SHP77 (cell line): ENCODE measurements around the gene GAS7.

Experiments used
- DNase-seq, 2 experiments: peaks; one replicate each; lab custom pipeline; 2025; lab: John Stamatoyannopoulos, UW

Gene GAS7

DNA sequence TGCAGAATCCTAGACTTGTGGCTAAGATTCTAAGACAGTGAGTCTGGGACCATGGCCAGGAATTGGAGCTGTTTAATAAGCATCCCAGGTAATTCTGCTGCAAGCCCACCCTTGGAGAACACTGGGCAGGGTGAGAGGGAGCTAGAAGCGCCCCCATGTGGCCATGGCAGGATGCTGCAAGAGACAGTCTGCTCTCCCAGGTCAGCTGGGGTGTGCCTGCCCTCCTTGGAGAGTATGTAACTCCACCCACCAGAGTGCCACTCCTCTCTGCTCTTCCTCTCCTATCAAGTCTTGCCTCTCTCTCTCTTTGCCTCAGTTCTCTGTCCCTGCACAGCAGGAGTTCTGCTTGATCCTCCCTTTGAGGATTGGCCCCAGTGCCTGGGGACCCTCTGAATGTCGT lies 308.3 kb downstream of the GAS7 start:
- DNase-seq, result no peak

DNA sequence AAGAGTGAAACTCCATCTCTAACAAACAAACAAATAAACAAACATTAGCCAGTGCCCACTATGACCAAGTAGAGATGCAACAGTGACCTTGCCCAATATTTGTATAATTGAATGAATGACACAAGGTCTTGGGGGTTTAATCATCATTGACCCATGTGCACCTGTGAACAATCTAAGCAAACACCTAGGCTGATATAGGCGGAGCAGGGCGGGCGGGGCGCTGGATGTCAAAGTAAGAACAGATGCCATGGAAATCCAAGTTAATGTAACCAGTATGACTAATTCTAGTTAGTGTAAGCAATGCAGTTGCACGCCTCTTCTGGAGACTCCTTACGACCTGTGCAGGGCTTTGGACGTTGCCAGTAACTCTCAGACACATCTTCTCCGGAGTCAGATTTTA lies 310.9 kb downstream of the GAS7 start:
- no peak for DNase-seq

DNA sequence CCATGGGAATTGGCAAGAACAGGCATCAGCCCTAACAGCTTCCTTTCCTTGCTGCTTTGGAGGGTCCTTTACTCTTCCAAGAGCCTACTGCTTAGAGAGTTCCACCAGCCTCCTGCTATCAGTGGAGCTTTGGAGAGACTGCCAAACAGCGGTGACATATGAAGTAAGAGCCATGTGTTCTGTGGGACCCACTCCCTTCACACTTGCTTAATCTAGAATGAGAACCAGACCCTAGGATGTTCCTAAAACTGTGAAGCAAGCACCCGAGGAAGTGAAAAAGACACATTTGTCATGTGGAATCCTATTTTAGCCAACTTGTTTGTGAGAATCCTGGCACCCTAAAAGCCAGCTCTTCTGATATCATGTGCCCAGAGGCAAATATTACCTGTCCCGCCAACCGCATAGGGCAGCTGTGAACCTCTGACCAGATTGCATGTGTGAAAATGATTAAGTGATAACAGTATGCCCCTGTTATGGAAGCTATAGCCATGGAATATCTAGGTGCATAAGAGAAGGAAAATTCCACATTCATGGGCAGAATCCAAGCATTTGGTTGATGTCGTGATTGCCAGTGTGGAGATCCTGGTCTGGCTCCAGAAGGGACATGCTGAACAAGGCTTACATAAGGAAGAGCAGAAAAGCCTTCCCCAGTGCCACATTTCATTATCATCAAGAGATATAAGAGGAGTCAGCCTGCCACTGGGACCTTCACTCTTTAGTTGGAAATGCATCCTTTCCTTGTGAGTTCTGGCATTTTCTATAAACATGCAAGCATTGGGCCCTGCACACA lies 312.1 kb downstream of the GAS7 start:
- DNase-seq, result no peak

DNA sequence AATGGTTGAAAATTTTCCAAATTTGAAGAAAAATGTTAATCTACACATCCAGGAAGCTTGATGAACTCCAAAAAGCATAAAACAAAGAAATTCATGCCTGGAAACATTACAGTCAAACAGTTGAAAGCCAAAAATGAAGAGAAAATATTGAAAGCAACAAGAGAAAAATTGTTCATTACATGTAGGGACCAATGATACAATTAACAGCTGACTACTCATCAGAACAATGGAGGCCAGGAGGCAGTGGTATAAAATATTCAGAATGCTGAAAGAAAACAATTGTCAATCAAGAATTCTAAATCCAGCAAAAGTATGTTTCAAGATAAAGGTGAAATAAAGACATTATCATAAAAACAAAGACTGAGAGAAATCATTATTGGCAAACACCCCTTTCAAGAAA lies 315.0 kb downstream of the GAS7 start:
- DNase-seq, result no peak

DNA sequence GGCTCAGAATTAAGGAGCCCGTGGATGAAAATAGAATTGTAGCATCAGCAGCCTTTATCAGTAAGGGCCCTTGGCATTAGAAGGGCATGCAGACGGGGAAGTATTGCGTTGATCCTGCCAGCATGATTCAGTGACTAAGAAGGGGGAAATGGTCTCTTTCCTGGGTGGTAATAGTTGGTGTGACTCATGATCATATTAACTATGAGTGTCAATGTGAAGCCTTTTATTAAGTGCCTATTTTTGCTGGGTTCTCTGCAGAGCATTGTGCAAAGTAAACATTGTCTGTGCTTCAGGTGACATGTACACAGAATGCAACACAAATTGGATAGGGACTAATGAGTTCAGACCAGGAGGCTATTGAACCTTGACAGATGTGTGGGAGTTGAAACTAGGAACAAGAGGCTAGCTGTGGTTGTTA lies 317.8 kb downstream of the GAS7 start:
- no peak for DNase-seq

DNA sequence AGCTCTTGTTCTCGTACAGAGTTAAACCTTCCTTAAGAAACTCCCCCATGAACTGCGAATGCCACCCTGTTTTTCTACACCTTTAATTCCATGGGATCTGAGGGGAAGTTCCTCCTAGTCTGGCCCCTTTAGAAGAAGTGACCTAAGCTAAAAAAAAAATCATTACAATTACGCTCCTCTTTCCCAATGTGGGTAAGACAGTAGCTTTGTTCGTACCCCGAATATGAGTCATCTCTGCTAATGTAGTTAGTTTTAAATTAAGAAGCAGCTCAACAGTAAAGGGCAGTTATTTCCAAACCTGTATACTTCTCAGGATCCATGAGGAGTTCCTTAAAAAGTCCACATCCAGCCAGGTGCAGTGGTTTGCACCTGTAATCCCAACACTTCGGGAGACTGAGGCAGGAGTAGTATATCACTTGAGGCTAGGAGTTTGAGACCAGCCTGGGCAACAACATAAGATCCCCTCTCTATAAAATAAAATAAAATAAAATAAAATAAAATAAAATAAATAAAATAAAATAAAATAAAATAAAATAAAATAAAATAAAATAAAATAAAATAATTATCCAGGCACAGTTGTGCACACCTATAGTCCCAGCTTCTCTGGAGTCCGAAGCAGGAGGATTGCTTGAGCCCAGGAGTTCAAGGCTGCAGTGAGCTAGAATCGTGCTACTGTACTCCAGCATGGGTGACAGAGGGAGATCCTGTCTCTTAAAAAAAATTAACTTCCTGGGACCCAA lies 319.4 kb downstream of the GAS7 start:
- DNase-seq, result no peak

DNA sequence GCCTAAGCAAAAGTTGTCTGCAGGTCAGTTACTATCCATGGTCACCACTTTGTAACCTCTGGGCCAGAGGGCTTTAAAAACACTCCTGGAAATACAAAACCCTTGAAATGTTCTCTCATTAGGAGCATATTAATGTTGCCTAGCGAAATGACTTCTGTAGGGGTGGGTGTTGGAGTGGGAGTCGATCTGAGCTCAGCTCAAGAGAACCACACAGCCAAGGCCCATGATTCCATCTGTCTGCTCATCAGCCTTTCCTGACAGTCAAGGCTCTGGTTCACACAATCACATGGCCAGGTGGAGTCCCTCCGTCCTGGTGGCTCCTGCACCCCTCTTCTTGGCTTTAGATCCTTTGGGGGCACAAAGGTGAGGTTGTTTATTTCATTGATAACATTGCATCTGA lies 320.1 kb downstream of the GAS7 start:
- no peak for DNase-seq

DNA sequence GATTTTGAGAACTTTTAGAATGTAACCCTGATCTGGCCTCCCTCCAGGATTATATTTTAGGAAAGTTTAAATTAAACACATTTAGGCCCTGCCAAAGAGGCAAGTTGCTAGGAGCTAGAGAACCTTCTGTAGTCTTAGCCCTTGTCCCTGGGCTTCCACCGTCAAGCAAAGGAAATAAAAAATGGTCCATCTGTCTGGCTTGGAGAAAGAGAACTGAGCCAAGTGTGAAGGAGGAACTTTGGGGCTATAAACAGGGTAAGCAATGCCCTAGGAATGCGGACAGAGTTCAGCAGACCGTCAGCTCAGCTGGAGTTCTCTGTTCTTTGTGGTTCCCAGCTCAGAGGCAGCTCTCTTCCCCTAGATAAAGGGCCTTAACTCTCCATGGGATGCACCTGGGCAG lies 323.0 kb downstream of the GAS7 start:
- no peak for DNase-seq

DNA sequence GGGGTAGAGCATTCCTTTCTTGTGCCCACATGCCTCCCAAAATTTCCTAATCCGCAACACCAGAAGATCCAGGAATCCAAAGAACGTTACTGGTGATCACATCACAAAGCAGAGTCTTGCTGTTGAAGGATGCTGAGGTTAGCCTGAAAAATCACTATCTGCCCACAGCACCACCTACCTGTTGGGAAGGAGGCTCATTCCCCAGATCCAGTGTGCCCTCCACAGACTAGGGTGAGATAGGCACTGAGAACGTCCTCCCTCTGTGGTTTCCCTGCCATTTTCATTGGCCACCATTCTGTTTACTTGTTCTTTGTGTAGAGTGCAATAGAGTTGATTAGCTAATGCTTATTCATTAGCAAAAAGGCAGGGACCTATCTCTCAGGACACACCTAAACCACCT lies 323.7 kb downstream of the GAS7 start:
- no peak for DNase-seq

DNA sequence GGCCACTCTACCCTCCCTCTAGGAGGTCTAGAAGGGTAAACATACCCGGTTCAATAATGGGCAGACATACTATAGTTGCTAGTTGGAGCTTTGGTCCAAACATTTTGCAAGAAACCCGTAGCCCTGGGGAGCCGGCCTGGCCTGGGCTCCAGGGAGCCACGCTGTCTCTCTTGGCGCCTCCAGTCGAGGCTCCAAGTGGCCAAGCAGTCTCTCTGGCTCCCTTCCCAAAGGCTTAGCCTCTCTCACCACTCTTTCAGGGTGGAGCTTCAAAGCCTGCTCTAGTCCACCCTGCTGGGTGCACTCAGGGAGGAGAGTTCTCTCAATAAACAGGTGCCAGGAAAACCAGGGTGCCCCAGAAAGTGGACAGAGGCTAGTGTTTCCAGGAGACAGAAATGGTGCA lies 325.6 kb downstream of the GAS7 start:
- DNase-seq, result no peak

DNA sequence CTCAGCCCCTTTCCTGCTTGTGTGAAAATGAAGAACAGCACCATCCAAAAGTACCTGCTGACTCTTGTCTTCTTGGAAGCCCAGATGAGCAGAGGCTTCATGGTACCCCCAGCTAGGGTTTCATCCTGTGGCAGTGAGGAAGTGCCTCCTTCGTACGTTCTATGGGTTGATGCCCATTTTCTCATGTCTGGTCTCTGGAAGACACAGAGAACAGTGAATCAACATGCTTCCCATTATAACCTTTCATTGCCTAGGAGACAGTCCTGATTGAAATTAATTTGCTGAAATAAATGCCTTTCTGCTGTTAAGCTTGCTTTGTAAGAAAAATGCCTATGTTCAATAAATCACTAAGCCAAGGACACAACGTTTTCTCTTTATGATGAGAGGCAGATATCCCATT lies 329.9 kb downstream of the GAS7 start:
- DNase-seq, result no peak

DNA sequence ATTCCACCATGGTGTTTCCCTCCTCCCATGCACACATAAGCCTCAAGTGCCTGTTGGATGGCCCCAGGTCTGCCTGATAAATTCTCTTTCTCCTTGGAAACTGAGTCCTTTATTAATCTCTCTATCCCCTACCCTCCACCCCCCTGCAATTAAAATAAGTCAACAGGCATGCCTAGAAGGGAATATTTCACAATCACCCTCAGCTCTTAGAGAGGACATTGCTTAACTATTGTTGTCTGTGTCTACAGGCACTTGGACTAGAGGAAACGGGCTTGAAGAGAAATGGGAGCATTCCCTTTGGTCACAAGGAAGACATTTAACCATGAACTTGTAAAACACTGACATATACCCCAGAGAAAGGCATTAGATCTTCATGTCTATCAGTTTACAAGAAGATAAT lies 332.8 kb downstream of the GAS7 start:
- no peak for DNase-seq

DNA sequence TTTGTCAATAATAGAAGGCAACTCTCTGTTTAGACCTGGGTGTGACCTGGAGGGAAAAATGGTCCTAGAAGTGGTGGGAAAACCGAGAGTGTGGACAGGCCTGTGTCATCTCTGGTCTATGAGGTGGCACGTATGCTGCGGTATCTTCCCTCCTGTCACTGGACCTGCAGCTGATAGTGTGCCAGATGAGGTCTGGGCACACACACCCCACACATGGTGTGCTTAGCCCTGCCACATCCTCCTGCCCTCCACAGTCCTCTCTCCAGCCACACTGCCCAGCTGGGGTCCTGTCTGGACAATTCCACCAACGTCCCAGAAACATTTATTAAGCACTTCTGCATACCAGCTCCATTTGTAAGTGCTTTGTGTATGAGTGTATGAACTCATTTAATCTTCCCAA lies 335.5 kb downstream of the GAS7 start:
- no peak for DNase-seq

DNA sequence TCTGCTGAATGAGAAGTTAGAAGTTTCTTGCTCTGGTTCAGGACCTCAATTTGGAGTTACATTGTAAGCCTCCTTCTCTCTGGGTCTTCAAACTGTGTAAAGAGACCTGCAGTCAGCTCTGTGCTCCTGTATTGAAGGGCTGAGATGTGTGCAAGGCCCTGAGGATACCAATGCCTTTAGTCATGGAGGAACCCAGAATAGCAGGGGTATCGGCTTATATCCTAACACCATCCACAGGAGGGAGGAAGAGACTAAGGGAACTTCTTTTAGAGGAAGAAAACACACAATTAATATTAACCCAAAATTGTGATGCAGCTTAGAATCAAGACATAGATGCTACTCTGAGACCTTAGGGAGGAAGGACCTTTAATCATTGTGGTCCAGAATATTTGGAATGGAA lies 336.2 kb downstream of the GAS7 start:
- DNase-seq, result no peak

DNA sequence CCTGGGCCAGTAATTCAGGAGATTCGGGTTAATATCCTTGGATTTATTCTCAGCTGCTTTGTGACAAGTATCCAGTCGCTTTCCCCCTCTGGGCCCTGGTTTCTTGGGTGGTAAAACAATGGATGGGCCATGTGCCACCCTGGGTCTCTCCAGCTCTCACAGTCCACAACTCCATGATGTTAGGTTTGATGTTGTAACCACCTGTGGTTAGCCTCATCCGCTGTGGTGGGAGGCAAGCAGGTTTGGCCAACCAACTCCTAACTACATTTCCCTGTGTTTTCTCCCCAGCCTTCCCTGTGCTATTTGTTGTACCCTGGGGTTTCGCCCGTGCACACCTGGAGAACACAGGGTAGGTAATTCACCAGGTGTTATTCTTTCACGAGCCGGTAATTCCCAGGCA lies 337.6 kb downstream of the GAS7 start:
- no peak for DNase-seq
